Stimulated activated CD8-positive, alpha-beta memory T cell treated with anti-CD3 and anti-CD28 coated beads, Interleukin-15, amount 100 ng/mL, for 24 hours (primary cell): ENCODE measurements around the gene TGIF2LY.
"Not testable (repeated sequence)": the region's sequence is repeated elsewhere in the genome, so short reads cannot be mapped to it uniquely, and the experiment has no call there.

ENCODE experiments used
- DNase-seq: peaks from one replicate; pipeline ENCODE4 v3.0.0-alpha.2; 2020; ENCODE audit warnings: low read depth

Gene TGIF2LY

GRCh38 chrY:3578767-3579166 is at the start of gene TGIF2LY:
TSS of gene TGIF2LY (plus strand) at chrY:3579067. CDS start at chrY:3579245, 178 bp downstream.
- not testable (repeated sequence) for DNase-seq
